Smooth muscle cell (in vitro differentiated cells): ENCODE data around the gene TMEM117. TPM values are rescaled to one million over a fixed set of nuclear protein-coding genes. Genes with fewer than 3 reads are reported as not detected.

Experiments
- DNase-seq: peaks from one replicate; lab custom pipeline; 2025; ENCODE audit not compliant: unreplicated experiment; lab: John Stamatoyannopoulos, UW
- H2AFZ ChIP-seq: fragments of 200-600 bp; sonication (generic); 2 replicates; pipeline ENCODE4 v1.6.0; 2016; ENCODE audit warnings: antibody characterized with exemption, low read depth, mild to moderate bottlenecking
- H3F3A ChIP-seq: fragments of 200-600 bp; sonication (generic); 2 replicates; pipeline ENCODE4 v1.6.0; 2017; ENCODE audit warnings: antibody characterized with exemption, low read depth
- H3K27ac ChIP-seq: fragments of 200-600 bp; sonication (generic); 2 replicates; pipeline ENCODE4 v1.5.1; 2016; ENCODE audit warnings: low read depth, mild to moderate bottlenecking
- H3K27me3 ChIP-seq: fragments of 200-600 bp; sonication (generic); 2 replicates; pipeline ENCODE4 v1.6.1; 2016; ENCODE audit warnings: low read depth, mild to moderate bottlenecking
- H3K36me3 ChIP-seq: fragments of 200-600 bp; sonication (generic); 2 replicates; pipeline ENCODE4 v1.5.1; 2016; ENCODE audit warnings: low read depth
- H3K4me1 ChIP-seq: fragments of 200-600 bp; sonication (generic); 2 replicates; pipeline ENCODE4 v1.5.1; 2016; ENCODE audit warnings: low read depth
- H3K4me2 ChIP-seq: fragments of 200-600 bp; sonication (generic); 2 replicates; pipeline ENCODE4 v1.6.0; 2016; ENCODE audit warnings: mild to moderate bottlenecking
- H3K4me3 ChIP-seq: fragments of 200-600 bp; sonication (generic); 2 replicates; pipeline ENCODE4 v1.5.1; 2016; ENCODE audit warnings: mild to moderate bottlenecking
- H3K79me2 ChIP-seq: fragments of 200-600 bp; sonication (generic); 2 replicates; pipeline ENCODE4 v1.6.0; 2016; ENCODE audit warnings: low read depth, mild to moderate bottlenecking
- H3K9ac ChIP-seq: fragments of 200-600 bp; sonication (generic); 2 replicates; pipeline ENCODE4 v1.6.0; 2016; ENCODE audit warnings: low read depth
- H3K9me3 ChIP-seq: fragments of 200-600 bp; sonication (generic); replicated peaks from 2 replicates; pipeline ENCODE4 v1.5.1; 2016; ENCODE audit warnings: low read depth
- H4K20me1 ChIP-seq: fragments of 200-600 bp; sonication (generic); 2 replicates; pipeline ENCODE4 v1.6.0; 2016; ENCODE audit warnings: low read depth
- WGBS: methylation state at CpG from one replicate; pipeline ENCODE4 v1.1.7; 2016; ENCODE audit warnings: low lambda C conversion rate; 5-methylcytosine and 5-hydroxymethylcytosine counted together
- polyA plus RNA-seq: library from polyadenylated mRNA; unstranded; fragments of >200 nt; fragmentation: Nextera tagmentation; extraction: Ambion mirVana; gene quantifications from 2 replicates; pipeline ENCODE4 v1.2.1, GENCODE V29; 2016
- total RNA-seq: library from RNA; depleted of rRNA; stranded (reverse); fragments of >200 nt; gene quantifications from 2 replicates; pipeline ENCODE4 v1.2.3, GENCODE V29; 2014
- TF ChIP-seq, protein P1 (sequence below): fragments of 200-600 bp; sonication (generic); IDR thresholded peaks from 2 replicates; pipeline ENCODE4 v1.5.1; 2017; ENCODE audit warnings: borderline replicate concordance, mild to moderate bottlenecking, antibody characterized with exemption; ENCODE audit not compliant: insufficient read depth, poor library complexity, severe bottlenecking

TMEM117 gene
- total and polyA plus RNA-seq, 2 experiments from 2014 or later = 13.0 to 38.9 TPM

- Histone ChIP-seq H3K36me3 (no peaks in the 10 kb centered on the region), H3K27me3 (no peaks in the 10 kb centered on the region), H3K4me1 (no peaks in the 10 kb centered on the region), H3F3A (no peaks in the 10 kb centered on the region), H3K9me3 (no peaks in the 10 kb centered on the region), H3K4me3 (no peak overlapping the region), H4K20me1 (no peaks in the 10 kb centered on the region), H3K9ac (no peak overlapping the region), H3K79me2 (no peaks in the 10 kb centered on the region), H3K27ac (no peak overlapping the region), H3K4me2 (no peak overlapping the region), H2AFZ (no peak overlapping the region)
- 94% methylated on average over 2 of the region's 2 CpGs for WGBS
- TF ChIP-seq, protein P1, sequence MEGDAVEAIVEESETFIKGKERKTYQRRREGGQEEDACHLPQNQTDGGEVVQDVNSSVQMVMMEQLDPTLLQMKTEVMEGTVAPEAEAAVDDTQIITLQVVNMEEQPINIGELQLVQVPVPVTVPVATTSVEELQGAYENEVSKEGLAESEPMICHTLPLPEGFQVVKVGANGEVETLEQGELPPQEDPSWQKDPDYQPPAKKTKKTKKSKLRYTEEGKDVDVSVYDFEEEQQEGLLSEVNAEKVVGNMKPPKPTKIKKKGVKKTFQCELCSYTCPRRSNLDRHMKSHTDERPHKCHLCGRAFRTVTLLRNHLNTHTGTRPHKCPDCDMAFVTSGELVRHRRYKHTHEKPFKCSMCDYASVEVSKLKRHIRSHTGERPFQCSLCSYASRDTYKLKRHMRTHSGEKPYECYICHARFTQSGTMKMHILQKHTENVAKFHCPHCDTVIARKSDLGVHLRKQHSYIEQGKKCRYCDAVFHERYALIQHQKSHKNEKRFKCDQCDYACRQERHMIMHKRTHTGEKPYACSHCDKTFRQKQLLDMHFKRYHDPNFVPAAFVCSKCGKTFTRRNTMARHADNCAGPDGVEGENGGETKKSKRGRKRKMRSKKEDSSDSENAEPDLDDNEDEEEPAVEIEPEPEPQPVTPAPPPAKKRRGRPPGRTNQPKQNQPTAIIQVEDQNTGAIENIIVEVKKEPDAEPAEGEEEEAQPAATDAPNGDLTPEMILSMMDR = no peak
- no peak for DNase-seq
Measured at GRCh38 chr12:44058366-44058765, 222.5 kb downstream of the TMEM117 start.

- Histone ChIP-seq H3K27me3 (no peaks in the 10 kb centered on the region), H3K4me3 (no peak overlapping the region), H3K36me3 (no peaks in the 10 kb centered on the region), H3F3A (no peaks in the 10 kb centered on the region), H3K4me1 (no peaks in the 10 kb centered on the region), H2AFZ (no peak overlapping the region), H3K4me2 (no peak overlapping the region), H3K27ac (no peak overlapping the region), H3K9me3 (no peaks in the 10 kb centered on the region), H4K20me1 (no peaks in the 10 kb centered on the region), H3K9ac (no peak overlapping the region), H3K79me2 (no peaks in the 10 kb centered on the region)
- no peak for DNase-seq
- TF ChIP-seq, protein P1 = no peak
Measured at GRCh38 chr12:44059476-44059875, 223.6 kb downstream of the TMEM117 start.

DNA sequence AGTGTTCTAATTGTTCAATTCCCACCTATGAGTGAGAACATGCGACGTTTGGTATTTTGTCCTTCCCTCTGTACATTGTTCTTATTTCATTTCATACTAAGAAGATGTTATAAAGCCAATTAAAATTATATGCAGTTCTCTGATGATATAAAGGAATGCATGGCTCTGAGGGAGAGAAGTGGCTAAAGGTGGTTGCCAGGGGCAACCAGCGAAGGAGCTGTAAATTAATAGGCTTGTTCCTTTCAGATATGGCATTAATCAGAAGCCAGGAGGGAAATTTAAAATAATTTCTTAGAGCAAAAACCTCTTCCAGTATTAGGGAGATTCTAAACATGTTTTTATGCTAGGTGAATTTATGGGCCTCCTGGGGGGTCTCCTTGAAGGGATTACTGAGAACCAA lies 227.8 kb downstream of the TMEM117 start:
- TF ChIP-seq, protein P1 = no peak
- H3K27ac ChIP-seq = no peak overlapping the region
- H3F3A ChIP-seq = no peaks in the 10 kb centered on the region
- no peak overlapping the region for H3K4me3 ChIP-seq
- H4K20me1 ChIP-seq = no peaks in the 10 kb centered on the region
- no peak overlapping the region for H3K4me2 ChIP-seq
- no peaks in the 10 kb centered on the region for H3K79me2 ChIP-seq
- no peaks in the 10 kb centered on the region for H3K9me3 ChIP-seq
- no peak overlapping the region for H2AFZ ChIP-seq
- no peaks in the 10 kb centered on the region for H3K36me3 ChIP-seq
- 92% methylated on average over 3 of the region's 3 CpGs for WGBS
- H3K9ac ChIP-seq = no peak overlapping the region
- no peak for DNase-seq
- no peaks in the 10 kb centered on the region for H3K27me3 ChIP-seq
- no peaks in the 10 kb centered on the region for H3K4me1 ChIP-seq

DNA sequence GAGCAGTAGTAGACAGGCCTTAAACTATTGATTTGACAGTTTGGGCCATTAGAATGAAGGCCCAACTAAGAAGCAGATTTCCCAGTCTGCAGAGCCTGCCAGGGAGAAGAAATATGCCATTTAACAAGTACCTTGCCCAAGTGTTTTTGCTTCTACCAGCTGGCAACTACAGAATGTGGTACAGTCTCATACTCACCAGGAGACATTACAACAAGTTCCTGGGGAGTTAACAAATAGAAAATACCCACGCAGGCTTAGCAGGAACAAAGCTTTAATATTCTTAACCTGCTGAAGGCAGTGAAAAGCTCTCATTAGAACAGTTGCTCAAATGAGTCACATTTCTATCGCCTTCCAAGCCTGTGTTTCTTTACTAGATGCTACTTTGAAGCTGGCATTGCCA lies 241.0 kb downstream of the TMEM117 start:
- Histone ChIP-seq H3K27ac (no peak overlapping the region), H3K4me1 (no peaks in the 10 kb centered on the region), H3K27me3 (no peaks in the 10 kb centered on the region), H4K20me1 (no peaks in the 10 kb centered on the region), H3F3A (no peaks in the 10 kb centered on the region), H3K4me2 (no peak overlapping the region), H2AFZ (no peak overlapping the region), H3K4me3 (no peak overlapping the region), H3K9me3 (no peaks in the 10 kb centered on the region), H3K79me2 (no peaks in the 10 kb centered on the region), H3K36me3 (no peaks in the 10 kb centered on the region), H3K9ac (no peak overlapping the region)
- 84% methylated on average over 2 of the region's 2 CpGs for WGBS
- no peak for DNase-seq
- TF ChIP-seq, protein P1 = no peak
